ENCODE measurements around the gene FBXW10B.
"Not testable (repeated sequence)": the region's sequence is repeated elsewhere in the genome, so short reads cannot be mapped to it uniquely, and the experiment has no call there.

Gene FBXW10B

GRCh38 chr17:15642014-15642413 is 22.5 kb upstream of the FBXW10B start:
- DNase-seq (ENCODE audit: low spot score): not testable (repeated sequence)

- not testable (repeated sequence) for DNase-seq (ENCODE audit: low spot score)
Measured at GRCh38 chr17:15630930-15631453, 11.5 kb upstream of the FBXW10B start.

GRCh38 chr17:15629991-15630390 is 10.5 kb upstream of the FBXW10B start:
- not testable (repeated sequence) for DNase-seq (ENCODE audit: low spot score)

GRCh38 chr17:15623661-15624209 is 4.2 kb upstream of the FBXW10B start:
- not testable (repeated sequence) for DNase-seq (ENCODE audit: low spot score)

GRCh38 chr17:15623255-15623654 is 3.8 kb upstream of the FBXW10B start:
- DNase-seq (ENCODE audit: low spot score): not testable (repeated sequence)

GRCh38 chr17:15622124-15622523 is 2.6 kb upstream of the FBXW10B start:
- DNase-seq (ENCODE audit: low spot score): not testable (repeated sequence)

GRCh38 chr17:15616828-15617227 is 2.7 kb downstream of the FBXW10B start:
- DNase-seq (ENCODE audit: low spot score): not testable (repeated sequence)

GRCh38 chr17:15615850-15616249 is 3.7 kb downstream of the FBXW10B start:
- DNase-seq (ENCODE audit: low spot score): not testable (repeated sequence)

GRCh38 chr17:15613111-15613510 is 6.4 kb downstream of the FBXW10B start:
- not testable (repeated sequence) for DNase-seq (ENCODE audit: low spot score)

GRCh38 chr17:15592960-15593359 is 26.5 kb downstream of the FBXW10B start:
- not testable (repeated sequence) for DNase-seq (ENCODE audit: low spot score)

- DNase-seq (ENCODE audit: low spot score): not testable (repeated sequence)
Measured at GRCh38 chr17:15591986-15592385, 27.5 kb downstream of the FBXW10B start.

GRCh38 chr17:15590844-15591243 is 28.7 kb downstream of the FBXW10B start:
- DNase-seq (ENCODE audit: low spot score): not testable (repeated sequence)

GRCh38 chr17:15589544-15590536 is 29.7 kb downstream of the FBXW10B start:
- peak; percentile 3 for DNase-seq (ENCODE audit: low spot score)

- not testable (repeated sequence) for DNase-seq (ENCODE audit: low spot score)
Measured at GRCh38 chr17:15588017-15588416, 31.5 kb downstream of the FBXW10B start.

GRCh38 chr17:15583313-15583712 is 36.2 kb downstream of the FBXW10B start:
- not testable (repeated sequence) for DNase-seq (ENCODE audit: low spot score)

GRCh38 chr17:15581462-15581861 is 38.0 kb downstream of the FBXW10B start:
- not testable (repeated sequence) for DNase-seq (ENCODE audit: low spot score)

GRCh38 chr17:15576848-15577247 is 42.7 kb downstream of the FBXW10B start:
- not testable (repeated sequence) for DNase-seq (ENCODE audit: low spot score)

GRCh38 chr17:15574660-15575059 is 44.8 kb downstream of the FBXW10B start:
- not testable (repeated sequence) for DNase-seq (ENCODE audit: low spot score)

- not testable (repeated sequence) for DNase-seq (ENCODE audit: low spot score)
Measured at GRCh38 chr17:15573870-15574269, 45.6 kb downstream of the FBXW10B start.
